ENCODE measurements around the gene PCDH9.

DNA sequence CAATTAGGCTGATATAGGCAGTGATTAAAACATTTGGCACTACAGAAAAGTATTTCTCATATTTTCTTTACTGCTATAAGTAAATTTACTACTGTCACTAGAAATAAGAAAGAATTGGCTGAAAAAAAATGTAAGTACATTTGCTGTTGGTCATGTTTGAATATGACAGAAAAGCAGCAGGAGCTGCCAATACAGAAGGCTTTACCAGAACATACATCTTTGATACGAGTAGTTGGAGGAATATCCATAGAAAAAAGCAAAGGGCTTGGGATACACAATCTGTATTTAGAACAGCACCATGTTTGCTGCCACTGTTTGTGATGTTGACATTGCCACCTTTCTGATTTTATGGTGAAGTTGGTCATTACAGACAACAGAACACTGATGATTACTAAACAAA, 21.6 kb downstream of the PCDH9 start:
- TF ChIP-seq, protein P1, sequence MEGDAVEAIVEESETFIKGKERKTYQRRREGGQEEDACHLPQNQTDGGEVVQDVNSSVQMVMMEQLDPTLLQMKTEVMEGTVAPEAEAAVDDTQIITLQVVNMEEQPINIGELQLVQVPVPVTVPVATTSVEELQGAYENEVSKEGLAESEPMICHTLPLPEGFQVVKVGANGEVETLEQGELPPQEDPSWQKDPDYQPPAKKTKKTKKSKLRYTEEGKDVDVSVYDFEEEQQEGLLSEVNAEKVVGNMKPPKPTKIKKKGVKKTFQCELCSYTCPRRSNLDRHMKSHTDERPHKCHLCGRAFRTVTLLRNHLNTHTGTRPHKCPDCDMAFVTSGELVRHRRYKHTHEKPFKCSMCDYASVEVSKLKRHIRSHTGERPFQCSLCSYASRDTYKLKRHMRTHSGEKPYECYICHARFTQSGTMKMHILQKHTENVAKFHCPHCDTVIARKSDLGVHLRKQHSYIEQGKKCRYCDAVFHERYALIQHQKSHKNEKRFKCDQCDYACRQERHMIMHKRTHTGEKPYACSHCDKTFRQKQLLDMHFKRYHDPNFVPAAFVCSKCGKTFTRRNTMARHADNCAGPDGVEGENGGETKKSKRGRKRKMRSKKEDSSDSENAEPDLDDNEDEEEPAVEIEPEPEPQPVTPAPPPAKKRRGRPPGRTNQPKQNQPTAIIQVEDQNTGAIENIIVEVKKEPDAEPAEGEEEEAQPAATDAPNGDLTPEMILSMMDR (conservative IDR thresholded peaks at IDR 0.05; ENCODE audit: low read depth, low read length) = no peak
- TF ChIP-seq EZH2 (IDR thresholded peaks at IDR 0.05; ENCODE audit: borderline replicate concordance, low read depth, low read length, poor library complexity, severe bottlenecking) = no peak

Data from A673 (cell line).